IgD-negative memory B cell (primary cell): ENCODE measurements around the gene KCTD21. TPM values are rescaled to one million over a fixed set of nuclear protein-coding genes. Genes with fewer than 3 reads are reported as not detected.

ENCODE experiments used
- H3K27ac Mint-ChIP-seq, 3 donors: one replicate each; pipeline ENCODE4 v1.8.0; 2020 to 2022; ENCODE audit warnings: mild to moderate bottlenecking in 3 of 3, mixed read lengths in 3 of 3, moderate library complexity in 1 of 3
- H3K27me3 Mint-ChIP-seq: one replicate; pipeline ENCODE4 v1.8.0; 2021; ENCODE audit warnings: mixed read lengths
- H3K36me3 Mint-ChIP-seq: one replicate; pipeline ENCODE4 v1.8.0; 2020; ENCODE audit warnings: mild to moderate bottlenecking, mixed read lengths
- H3K4me1 Mint-ChIP-seq, 3 donors: one replicate each; pipeline ENCODE4 v1.8.0; 2020 to 2022; ENCODE audit warnings: mixed read lengths in 3 of 3, mild to moderate bottlenecking in 1 of 3
- H3K4me3 Mint-ChIP-seq, 4 donors: one replicate each; pipeline ENCODE4 v1.8.0; 2020 to 2022; ENCODE audit warnings: mild to moderate bottlenecking in 4 of 4, mixed read lengths in 4 of 4, moderate library complexity in 3 of 4
- H3K9me3 Mint-ChIP-seq, 3 donors: one replicate each; pipeline ENCODE4 v1.8.0; 2020 to 2021; ENCODE audit warnings: mixed read lengths in 3 of 3, mild to moderate bottlenecking in 1 of 3
- polyA plus RNA-seq: library from polyadenylated mRNA; unstranded; fragments of 300-500 nt; fragmentation: Illumina TruSeq; gene quantifications from one replicate; pipeline ENCODE4 v1.2.3, GENCODE V29; 2021

Gene KCTD21
- polyA plus RNA-seq, 1 donor from 2014 or later = 1.9 TPM

- Mint-ChIP-seq H3K4me1 (peaks cover 0 to 2% (median 0%) of the 10 kb centered on the region in 3 donors), H3K27ac (peak overlapping the region in 1 of 3 donors; percentile 76), H3K36me3 (peaks cover 12% of the 10 kb centered on the region)
Measured at GRCh38 chr11:78212586-78213371, 24.4 kb upstream of the KCTD21 start.

GRCh38 chr11:78211565-78211964, 23.1 kb upstream of the KCTD21 start:
- H3K4me1 Mint-ChIP-seq = peaks cover 0 to 2% (median 0%) of the 10 kb centered on the region in 3 donors
- no peaks in the 10 kb centered on the region for H3K27me3 Mint-ChIP-seq
- H3K4me3 Mint-ChIP-seq = no peak overlapping the region
- H3K27ac Mint-ChIP-seq = peak overlapping the region in 1 of 3 donors; percentile 50
- H3K36me3 Mint-ChIP-seq = peaks cover 6% of the 10 kb centered on the region
- H3K9me3 Mint-ChIP-seq = no peaks in the 10 kb centered on the region

More at GRCh38 chr11:78212586-78213371, 24.4 kb upstream of the KCTD21 start:
- Mint-ChIP-seq H3K27me3 (no peaks in the 10 kb centered on the region), H3K9me3 (no peaks in the 10 kb centered on the region), H3K4me3 (no peak overlapping the region)

DNA sequence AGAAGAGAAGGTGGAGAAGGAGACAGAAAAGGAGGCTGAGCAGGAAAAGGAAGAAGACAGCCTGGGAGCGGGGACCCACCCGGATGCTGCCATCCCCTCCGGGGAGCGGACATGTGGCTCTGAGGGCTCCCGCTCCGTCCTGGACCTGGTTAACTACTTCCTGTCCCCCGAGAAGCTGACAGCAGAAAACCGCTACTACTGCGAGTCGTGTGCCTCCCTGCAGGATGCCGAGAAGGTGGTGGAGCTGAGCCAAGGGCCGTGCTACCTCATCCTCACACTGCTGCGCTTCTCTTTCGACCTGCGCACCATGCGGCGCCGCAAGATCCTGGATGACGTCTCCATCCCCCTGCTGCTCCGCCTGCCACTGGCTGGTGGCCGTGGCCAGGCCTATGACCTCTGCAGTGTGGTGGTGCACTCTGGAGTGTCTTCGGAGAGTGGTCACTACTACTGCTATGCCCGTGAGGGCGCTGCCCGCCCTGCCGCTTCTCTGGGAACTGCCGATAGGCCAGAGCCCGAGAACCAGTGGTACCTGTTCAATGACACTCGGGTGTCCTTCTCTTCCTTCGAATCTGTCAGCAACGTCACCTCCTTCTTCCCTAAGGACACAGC, 21.7 kb upstream of the KCTD21 start:
- Mint-ChIP-seq H3K4me3 (peak overlapping the region in 1 of 4 donors; percentile 54), H3K36me3 (peaks cover 6% of the 10 kb centered on the region), H3K9me3 (no peaks in the 10 kb centered on the region), H3K27me3 (no peaks in the 10 kb centered on the region), H3K27ac (no peak overlapping the region), H3K4me1 (peaks cover 0 to 2% (median 0%) of the 10 kb centered on the region in 3 donors)

GRCh38 chr11:78209478-78209877, 21.1 kb upstream of the KCTD21 start:
- no peak overlapping the region for H3K27ac Mint-ChIP-seq
- no peaks in the 10 kb centered on the region for H3K9me3 Mint-ChIP-seq
- peaks cover 6% of the 10 kb centered on the region for H3K36me3 Mint-ChIP-seq
- H3K4me1 Mint-ChIP-seq = peaks cover 0 to 2% (median 0%) of the 10 kb centered on the region in 3 donors
- H3K4me3 Mint-ChIP-seq = no peak overlapping the region
- no peaks in the 10 kb centered on the region for H3K27me3 Mint-ChIP-seq

DNA sequence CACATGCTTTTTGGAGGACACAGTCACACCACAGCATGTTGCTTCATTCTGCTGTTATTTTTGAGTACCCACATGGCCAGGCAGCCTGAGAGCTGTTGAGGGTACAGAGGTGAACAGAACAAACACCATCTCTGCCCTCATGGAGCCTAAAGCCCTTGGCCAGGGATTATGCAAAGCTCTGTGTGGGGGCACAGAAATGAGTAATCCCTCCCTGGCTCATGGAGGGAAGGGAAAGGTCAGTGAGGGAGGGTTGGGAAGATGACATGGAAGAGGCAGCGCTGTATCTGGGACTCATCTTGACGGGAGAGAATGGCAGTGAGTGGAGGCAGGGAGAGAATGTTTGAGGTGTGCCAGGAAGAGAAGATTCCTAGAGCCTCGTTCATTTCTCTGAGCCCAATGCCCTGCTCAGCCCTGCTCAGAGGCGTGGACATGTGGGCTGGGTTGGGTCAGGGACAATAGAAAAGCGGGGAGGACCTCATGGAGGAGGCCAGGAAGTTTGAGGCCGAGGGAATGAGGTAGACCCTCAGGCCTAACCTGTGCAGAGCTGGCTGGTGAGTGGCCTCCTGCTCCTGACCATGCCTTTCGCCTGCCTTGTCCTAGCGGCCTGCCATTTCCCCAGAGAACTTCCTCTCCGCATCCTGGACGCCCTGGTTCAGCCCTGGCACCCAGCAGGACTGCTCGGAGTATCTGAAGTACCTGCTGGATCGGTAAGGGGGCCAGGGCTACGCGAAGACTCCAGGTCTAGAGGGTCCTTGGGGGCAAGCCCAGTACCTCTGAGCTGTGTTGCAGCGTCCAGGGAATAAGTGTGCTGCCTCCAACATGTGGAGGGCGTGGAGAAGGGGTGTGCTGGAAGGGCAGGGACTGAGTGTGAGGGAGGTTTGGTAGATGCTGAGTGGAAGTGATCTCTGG, 20.1 kb upstream of the KCTD21 start:
- H3K4me3 Mint-ChIP-seq = peak overlapping the region in 1 of 4 donors; percentile 14
- H3K27ac Mint-ChIP-seq = peak overlapping the region in 1 of 3 donors; percentile 21
- peaks cover 0 to 2% (median 0%) of the 10 kb centered on the region in 3 donors for H3K4me1 Mint-ChIP-seq

GRCh38 chr11:78207532-78208256, 19.3 kb upstream of the KCTD21 start:
- Mint-ChIP-seq H3K27ac (no peak overlapping the region), H3K27me3 (no peaks in the 10 kb centered on the region)

More for the DNA sequence above, 20.1 kb upstream of the KCTD21 start:
- H3K36me3 Mint-ChIP-seq = peaks cover 4% of the 10 kb centered on the region
- H3K27me3 Mint-ChIP-seq = no peaks in the 10 kb centered on the region
- no peaks in the 10 kb centered on the region for H3K9me3 Mint-ChIP-seq

GRCh38 chr11:78205691-78206090, 17.3 kb upstream of the KCTD21 start:
- Mint-ChIP-seq H3K27ac (peak overlapping the region in 1 of 3 donors; percentile 19), H3K4me1 (peaks cover 11 to 15% (median 13%) of the 10 kb centered on the region in 3 donors), H3K4me3 (no peak overlapping the region), H3K9me3 (no peaks in the 10 kb centered on the region), H3K36me3 (peaks cover 12% of the 10 kb centered on the region), H3K27me3 (no peaks in the 10 kb centered on the region)

More at GRCh38 chr11:78207532-78208256, 19.3 kb upstream of the KCTD21 start:
- Mint-ChIP-seq H3K9me3 (no peaks in the 10 kb centered on the region), H3K36me3 (peaks cover 8% of the 10 kb centered on the region), H3K4me3 (no peak overlapping the region), H3K4me1 (peaks cover 5 to 9% (median 6%) of the 10 kb centered on the region in 3 donors)

DNA sequence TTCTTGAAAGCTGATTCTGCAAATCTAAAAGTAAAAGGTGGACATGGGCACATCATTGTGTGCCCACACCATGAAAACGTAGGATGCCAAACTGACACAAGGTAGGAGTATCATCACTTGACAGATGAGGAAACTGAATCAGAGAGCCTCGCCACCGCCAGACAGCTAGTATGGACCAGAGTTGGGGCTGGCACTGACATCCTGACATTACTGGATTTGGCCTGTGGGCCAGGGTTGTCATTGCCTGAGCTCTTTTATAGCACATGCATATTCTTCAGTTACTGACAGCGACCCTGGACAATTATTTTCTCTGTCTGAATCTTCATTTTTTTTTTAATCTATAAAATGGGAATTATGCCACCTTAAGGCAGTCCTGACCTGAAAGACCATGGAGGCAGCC, 16.8 kb upstream of the KCTD21 start:
- Mint-ChIP-seq H3K9me3 (no peaks in the 10 kb centered on the region), H3K36me3 (peaks cover 8% of the 10 kb centered on the region), H3K27me3 (no peaks in the 10 kb centered on the region), H3K4me3 (no peak overlapping the region), H3K27ac (peak overlapping the region in 1 of 3 donors; percentile 19), H3K4me1 (peaks cover 11 to 15% (median 13%) of the 10 kb centered on the region in 3 donors)

GRCh38 chr11:78203184-78203583, 14.8 kb upstream of the KCTD21 start:
- peak overlapping the region in 3 of 4 donors; percentile 9 to 75 (median 31) for H3K4me3 Mint-ChIP-seq
- no peaks in the 10 kb centered on the region for H3K27me3 Mint-ChIP-seq
- H3K36me3 Mint-ChIP-seq = peaks cover 8% of the 10 kb centered on the region
- H3K27ac Mint-ChIP-seq = peak overlapping the region; percentile 4 to 82 (median 44)
- H3K4me1 Mint-ChIP-seq = peaks cover 11 to 18% (median 15%) of the 10 kb centered on the region in 3 donors
- H3K9me3 Mint-ChIP-seq = no peaks in the 10 kb centered on the region

DNA sequence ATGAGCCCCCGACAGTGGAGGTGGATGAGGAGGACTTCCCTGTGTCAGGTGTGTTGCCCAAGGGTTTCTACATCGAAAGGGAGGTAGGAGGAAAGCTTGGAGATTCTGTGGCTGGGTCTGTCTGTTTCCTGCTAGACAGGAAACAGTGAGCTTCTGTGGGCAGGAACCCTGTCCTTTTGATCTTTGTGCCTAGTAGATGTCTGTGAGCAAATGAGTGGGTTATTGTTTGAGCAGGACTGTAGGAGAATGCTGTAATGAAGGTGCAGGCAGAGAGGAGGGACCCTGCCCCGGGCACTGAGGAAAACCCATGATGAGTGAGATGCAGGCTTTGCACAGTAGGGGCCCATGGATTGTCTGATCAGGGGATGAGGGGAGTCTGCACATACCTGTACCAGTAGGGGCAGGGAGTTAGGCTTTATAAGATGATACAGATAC, 14.3 kb upstream of the KCTD21 start:
- Mint-ChIP-seq H3K4me3 (peak overlapping the region; percentile 9 to 75 (median 20)), H3K27me3 (no peaks in the 10 kb centered on the region), H3K36me3 (peaks cover 8% of the 10 kb centered on the region), H3K4me1 (peaks cover 11 to 18% (median 15%) of the 10 kb centered on the region in 3 donors), H3K9me3 (no peaks in the 10 kb centered on the region), H3K27ac (peak overlapping the region; percentile 4 to 82 (median 44))

DNA sequence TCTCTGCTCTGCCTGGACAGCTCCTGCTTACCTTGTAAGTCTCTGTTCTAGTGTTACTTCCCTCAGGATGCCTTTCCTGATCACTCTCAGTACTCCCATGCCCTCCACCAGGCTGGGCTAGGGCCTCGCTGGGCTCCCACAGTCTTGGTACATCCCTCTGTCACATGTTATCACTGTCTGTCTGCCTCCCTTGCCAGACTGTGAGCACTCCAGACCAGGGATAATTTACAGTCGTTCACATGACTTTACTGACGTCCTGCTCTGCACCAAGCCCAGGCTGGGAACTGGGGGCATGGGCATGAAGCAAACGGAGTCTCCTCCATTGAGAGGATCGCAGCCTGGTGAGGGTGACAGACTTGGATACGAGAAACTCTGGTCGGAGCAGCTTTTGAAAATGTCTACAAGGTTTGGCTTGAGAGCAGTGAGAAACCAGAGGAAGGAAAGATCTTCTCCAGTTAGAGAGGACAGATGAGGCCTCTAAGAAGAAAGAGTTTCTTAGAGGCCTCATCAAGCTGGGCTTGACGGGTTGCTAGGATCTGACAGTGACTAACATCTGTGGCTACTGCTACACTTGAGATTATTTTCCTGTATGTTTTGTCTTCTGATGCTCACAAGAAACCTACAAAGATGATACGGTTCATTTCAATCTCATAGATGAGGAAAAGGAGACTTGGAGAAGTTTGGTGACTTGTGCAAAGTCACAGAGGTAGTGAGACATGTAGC, 12.8 kb upstream of the KCTD21 start:
- peaks cover 11 to 18% (median 15%) of the 10 kb centered on the region in 3 donors for H3K4me1 Mint-ChIP-seq
- H3K36me3 Mint-ChIP-seq = peaks cover 8% of the 10 kb centered on the region
- no peak overlapping the region for H3K4me3 Mint-ChIP-seq
- no peaks in the 10 kb centered on the region for H3K27me3 Mint-ChIP-seq
- peak overlapping the region in 1 of 3 donors; percentile 44 for H3K27ac Mint-ChIP-seq
- H3K9me3 Mint-ChIP-seq = no peaks in the 10 kb centered on the region

DNA sequence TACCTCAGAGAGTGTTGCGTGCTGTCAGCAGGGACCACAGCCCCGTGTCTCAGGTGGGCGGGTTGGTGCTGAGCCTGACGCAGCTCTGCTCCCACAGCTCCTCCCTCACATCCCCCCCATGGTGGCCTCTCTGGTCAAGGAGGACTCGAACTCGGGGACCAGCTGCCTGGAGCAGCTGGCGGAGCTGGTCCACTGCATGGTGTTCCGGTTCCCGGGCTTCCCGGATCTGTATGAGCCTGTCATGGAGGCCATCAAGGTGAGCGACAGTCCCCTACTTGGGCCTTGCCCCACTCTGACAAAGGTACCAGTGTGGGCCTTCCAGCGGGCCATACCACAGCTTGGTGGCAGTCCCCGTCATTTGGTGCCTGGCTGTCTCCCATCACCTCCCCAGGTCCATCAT, 12.1 kb upstream of the KCTD21 start:
- no peak overlapping the region for H3K27ac Mint-ChIP-seq
- H3K27me3 Mint-ChIP-seq = no peaks in the 10 kb centered on the region
- H3K36me3 Mint-ChIP-seq = peaks cover 8% of the 10 kb centered on the region
- H3K9me3 Mint-ChIP-seq = no peaks in the 10 kb centered on the region
- H3K4me1 Mint-ChIP-seq = peaks cover 11 to 18% (median 15%) of the 10 kb centered on the region in 3 donors
- no peak overlapping the region for H3K4me3 Mint-ChIP-seq

GRCh38 chr11:78200061-78200460, 11.6 kb upstream of the KCTD21 start:
- Mint-ChIP-seq H3K4me1 (peaks cover 11 to 18% (median 15%) of the 10 kb centered on the region in 3 donors), H3K9me3 (no peaks in the 10 kb centered on the region), H3K27me3 (no peaks in the 10 kb centered on the region), H3K27ac (peak overlapping the region in 1 of 3 donors; percentile 59), H3K4me3 (no peak overlapping the region), H3K36me3 (peaks cover 10% of the 10 kb centered on the region)
